Naive B cell (primary cell): Measurements from ENCODE around the gene GBE1. TPM values are rescaled to one million over a fixed set of nuclear protein-coding genes. Genes with fewer than 3 reads are reported as not detected.

Experiments
- ATAC-seq, 2 donors: fragments of 150-1000 bp; cut with Tn5 transposase; 2 replicates each; pipeline ENCODE4 v1.10.0; 2021; ENCODE audit warnings: low read depth in 2 of 2, mild to moderate bottlenecking in 2 of 2, moderate library complexity in 2 of 2
- DNase-seq: peaks from one replicate; pipeline ENCODE4 v3.0.0; 2022
- H3K27ac Mint-ChIP-seq, 6 donors: one replicate each; pipeline ENCODE4 v1.8.0; 2020 to 2022; ENCODE audit warnings: mild to moderate bottlenecking in 6 of 6, mixed read lengths in 6 of 6, moderate library complexity in 5 of 6, inconsistent platforms in 2 of 6
- H3K27me3 Mint-ChIP-seq, 3 donors: one replicate each; pipeline ENCODE4 v1.8.0; 2021 to 2022; ENCODE audit warnings: mixed read lengths in 3 of 3, mild to moderate bottlenecking in 1 of 3
- H3K36me3 Mint-ChIP-seq, 2 donors: one replicate each; pipeline ENCODE4 v1.8.0; 2020 to 2022; ENCODE audit warnings: mixed read lengths in 2 of 2, inconsistent platforms in 1 of 2, mild to moderate bottlenecking in 1 of 2
- H3K4me1 Mint-ChIP-seq, 3 donors: one replicate each; pipeline ENCODE4 v1.8.0; 2020 to 2022; ENCODE audit warnings: mixed read lengths in 3 of 3, inconsistent platforms in 1 of 3, mild to moderate bottlenecking in 1 of 3, moderate library complexity in 1 of 3
- H3K4me3 Mint-ChIP-seq, 8 donors: one replicate each; pipeline ENCODE4 v1.8.0; 2020 to 2022; ENCODE audit warnings: mild to moderate bottlenecking in 8 of 8, mixed read lengths in 8 of 8, moderate library complexity in 8 of 8, inconsistent platforms in 2 of 8
- H3K9me3 Mint-ChIP-seq, 7 donors: one replicate each; pipeline ENCODE4 v1.8.0; 2020 to 2022; ENCODE audit warnings: mixed read lengths in 7 of 7, mild to moderate bottlenecking in 5 of 7, inconsistent platforms in 2 of 7, moderate library complexity in 1 of 7
- polyA plus RNA-seq, 6 donors: library from polyadenylated mRNA; unstranded; fragments of 300-500 nt; fragmentation: Illumina TruSeq; gene quantifications; one replicate each; pipeline ENCODE4 v1.2.3, GENCODE V29; 2021; ENCODE audit warnings: low read depth in 6 of 6

GBE1 gene
- polyA plus RNA-seq, 6 donors from 2014 or later, result 13.2 to 20.9 (median 18.1) TPM

DNA sequence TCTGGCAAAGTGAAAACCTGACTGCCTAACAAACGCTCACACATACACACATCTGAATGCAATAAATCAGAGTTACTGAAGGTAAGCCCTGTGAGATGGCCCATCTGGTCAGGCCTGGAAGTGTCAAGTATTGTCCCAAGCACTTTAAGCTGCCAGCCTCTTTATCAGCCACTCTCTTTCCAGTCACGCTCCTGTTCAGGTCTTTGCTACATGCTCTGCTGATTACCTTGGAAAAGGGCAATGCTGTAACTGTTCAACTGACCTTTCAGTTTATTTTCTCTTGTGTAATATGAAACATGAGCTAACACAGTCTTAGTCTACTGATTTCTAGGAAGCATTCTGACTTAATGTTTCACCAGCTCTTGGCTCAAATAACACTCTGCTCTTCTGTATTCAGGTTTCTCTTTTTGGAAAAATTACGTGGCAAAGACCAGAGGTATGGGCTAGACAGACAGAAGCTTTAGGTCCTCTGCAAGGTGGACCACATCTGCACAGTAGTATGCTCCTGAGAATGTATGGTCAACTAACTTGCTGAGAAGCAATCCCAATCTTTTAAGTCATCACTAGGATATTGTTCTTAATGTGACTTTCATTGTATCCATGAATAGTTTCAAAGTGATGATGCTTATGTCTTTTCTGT is 44.5 kb downstream of the GBE1 start:
- DNase-seq, result no peak
- H3K27ac Mint-ChIP-seq, result peak overlapping the region in 1 of 6 donors; percentile 60
- no peaks in the 10 kb centered on the region for H3K4me1 Mint-ChIP-seq
- no peaks in the 10 kb centered on the region for H3K9me3 Mint-ChIP-seq
- no peaks in the 10 kb centered on the region for H3K36me3 Mint-ChIP-seq
- no peak for ATAC-seq
- H3K4me3 Mint-ChIP-seq, result no peak overlapping the region
- no peaks in the 10 kb centered on the region for H3K27me3 Mint-ChIP-seq

- peaks cover 0 to 5% (median 3%) of the 10 kb centered on the region in 3 donors for H3K4me1 Mint-ChIP-seq
- H3K36me3 Mint-ChIP-seq, result no peaks in the 10 kb centered on the region
- DNase-seq (no peak), ATAC-seq (no peak)
- H3K4me3 Mint-ChIP-seq, result no peak overlapping the region
- H3K9me3 Mint-ChIP-seq, result no peaks in the 10 kb centered on the region
- no peak overlapping the region for H3K27ac Mint-ChIP-seq
- no peaks in the 10 kb centered on the region for H3K27me3 Mint-ChIP-seq
These were observed 48.4 kb downstream of the GBE1 start for GRCh38 chr3:81713031-81713430.

- Mint-ChIP-seq H3K27ac (peak overlapping the region in 1 of 6 donors; percentile 47), H3K27me3 (no peaks in the 10 kb centered on the region), H3K4me1 (peaks cover 9 to 15% (median 12%) of the 10 kb centered on the region in 3 donors), H3K9me3 (no peaks in the 10 kb centered on the region), H3K4me3 (no peak overlapping the region), H3K36me3 (peaks cover 0 to 2% of the 10 kb centered on the region in 2 donors)
- DNase-seq, result no peak
- no peak for ATAC-seq
These were observed 51.8 kb downstream of the GBE1 start for GRCh38 chr3:81709606-81710005.

GRCh38 chr3:81707996-81708395 is 53.4 kb downstream of the GBE1 start:
- Mint-ChIP-seq H3K27me3 (no peaks in the 10 kb centered on the region), H3K4me3 (no peak overlapping the region), H3K4me1 (peaks cover 9 to 15% (median 12%) of the 10 kb centered on the region in 3 donors), H3K27ac (no peak overlapping the region), H3K9me3 (no peaks in the 10 kb centered on the region), H3K36me3 (peaks cover 0 to 9% of the 10 kb centered on the region in 2 donors)
- no peak for DNase-seq
- ATAC-seq, result no peak

DNA sequence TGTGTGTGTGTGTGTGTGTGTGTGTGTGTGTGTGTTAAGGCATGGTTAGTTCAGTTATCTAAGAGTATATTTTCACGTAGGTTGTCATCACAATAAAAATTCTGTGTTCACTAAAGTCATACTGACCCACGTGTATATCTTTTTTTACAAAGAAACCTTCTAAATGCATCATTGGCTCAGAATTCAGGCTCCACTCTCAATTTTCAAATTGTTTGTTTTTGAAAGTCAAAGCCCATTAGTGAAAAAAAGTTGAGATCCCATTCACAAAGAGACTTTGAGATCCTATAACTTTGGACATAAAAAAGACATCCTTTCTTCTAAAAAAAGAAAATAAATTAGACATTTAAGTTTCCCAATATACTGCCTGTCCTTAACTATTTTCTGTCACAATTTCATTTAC is 59.3 kb downstream of the GBE1 start:
- H3K9me3 Mint-ChIP-seq, result no peaks in the 10 kb centered on the region
- ATAC-seq (no peak), DNase-seq (no peak)
- H3K27ac Mint-ChIP-seq, result no peak overlapping the region
- H3K4me3 Mint-ChIP-seq, result no peak overlapping the region
- H3K27me3 Mint-ChIP-seq, result no peaks in the 10 kb centered on the region
- peaks cover 9 to 10% (median 9%) of the 10 kb centered on the region in 3 donors for H3K4me1 Mint-ChIP-seq
- peaks cover 10 to 17% of the 10 kb centered on the region in 2 donors for H3K36me3 Mint-ChIP-seq

DNA sequence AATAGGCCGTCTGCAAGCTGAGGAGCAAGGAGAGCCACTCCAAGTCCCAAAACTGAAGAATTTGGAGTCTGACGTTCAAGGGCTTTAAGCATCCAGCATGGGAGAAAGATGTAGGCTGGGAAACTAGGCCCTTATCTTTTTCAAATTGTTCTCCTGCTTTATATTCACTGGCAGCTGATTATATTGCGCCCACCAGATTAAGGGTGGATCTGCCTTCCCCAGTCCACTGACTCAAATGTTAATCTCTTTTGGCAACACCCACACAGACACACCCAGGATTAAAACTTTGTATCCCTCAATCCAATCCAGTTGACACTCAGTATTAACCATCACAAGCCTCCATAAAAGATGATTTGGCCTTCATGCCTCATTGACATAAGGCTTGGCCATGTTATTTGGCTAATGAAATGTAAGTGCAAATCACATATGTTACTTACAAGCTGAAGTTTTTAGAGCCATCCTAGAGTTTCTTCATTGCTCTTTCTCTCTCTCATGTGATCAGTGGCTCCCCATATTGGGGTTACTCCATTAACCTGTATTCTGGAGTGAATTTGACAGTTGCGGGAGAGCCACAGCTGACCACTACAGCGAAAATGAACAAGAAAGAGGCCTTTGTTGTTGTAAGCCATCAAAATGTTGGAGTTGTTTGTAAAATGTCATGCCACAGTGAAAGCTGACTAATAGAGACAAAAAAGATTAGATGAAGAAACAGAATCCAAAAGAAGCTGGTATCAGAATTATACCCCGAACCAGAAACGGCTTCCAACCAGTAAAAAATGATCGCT is 61.7 kb downstream of the GBE1 start:
- ATAC-seq, result no peak
- Mint-ChIP-seq H3K36me3 (peaks cover 10 to 16% of the 10 kb centered on the region in 2 donors), H3K4me3 (no peak overlapping the region), H3K9me3 (no peaks in the 10 kb centered on the region), H3K27ac (no peak overlapping the region), H3K4me1 (no peaks in the 10 kb centered on the region), H3K27me3 (no peaks in the 10 kb centered on the region)
- DNase-seq, result no peak

DNA sequence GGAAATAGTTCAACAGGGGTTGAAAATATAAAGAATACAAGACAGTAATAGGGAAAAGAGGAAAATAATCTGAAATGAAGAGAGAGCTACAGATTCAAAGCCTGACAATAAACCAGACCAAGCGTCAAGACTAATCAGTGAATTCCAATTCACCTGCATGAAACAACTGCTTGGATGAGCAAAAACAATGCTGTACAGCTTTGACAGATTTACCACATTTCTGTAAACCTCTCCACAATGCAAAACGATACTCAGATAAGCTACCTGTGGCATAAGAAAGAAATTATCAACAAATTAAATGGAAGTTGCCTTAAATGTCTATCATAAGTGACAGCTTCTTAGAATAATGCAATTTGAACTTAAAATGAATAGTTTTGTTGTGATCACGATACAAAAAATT is 65.4 kb downstream of the GBE1 start:
- no peak overlapping the region for H3K27ac Mint-ChIP-seq

GRCh38 chr3:81695302-81695701 is 66.1 kb downstream of the GBE1 start:
- no peaks in the 10 kb centered on the region for H3K9me3 Mint-ChIP-seq
- H3K36me3 Mint-ChIP-seq, result peaks cover 10 to 16% of the 10 kb centered on the region in 2 donors
- H3K27me3 Mint-ChIP-seq, result no peaks in the 10 kb centered on the region
- H3K4me3 Mint-ChIP-seq, result no peak overlapping the region
- DNase-seq (no peak), ATAC-seq (no peak)
- no peak overlapping the region for H3K27ac Mint-ChIP-seq
- peaks cover 0 to 8% (median 4%) of the 10 kb centered on the region in 3 donors for H3K4me1 Mint-ChIP-seq

More for the DNA sequence above, 65.4 kb downstream of the GBE1 start:
- Mint-ChIP-seq H3K4me3 (no peak overlapping the region), H3K9me3 (no peaks in the 10 kb centered on the region), H3K4me1 (peaks cover 0 to 8% (median 0%) of the 10 kb centered on the region in 3 donors), H3K36me3 (peaks cover 10 to 12% of the 10 kb centered on the region in 2 donors), H3K27me3 (no peaks in the 10 kb centered on the region)
- DNase-seq (no peak), ATAC-seq (no peak)

DNA sequence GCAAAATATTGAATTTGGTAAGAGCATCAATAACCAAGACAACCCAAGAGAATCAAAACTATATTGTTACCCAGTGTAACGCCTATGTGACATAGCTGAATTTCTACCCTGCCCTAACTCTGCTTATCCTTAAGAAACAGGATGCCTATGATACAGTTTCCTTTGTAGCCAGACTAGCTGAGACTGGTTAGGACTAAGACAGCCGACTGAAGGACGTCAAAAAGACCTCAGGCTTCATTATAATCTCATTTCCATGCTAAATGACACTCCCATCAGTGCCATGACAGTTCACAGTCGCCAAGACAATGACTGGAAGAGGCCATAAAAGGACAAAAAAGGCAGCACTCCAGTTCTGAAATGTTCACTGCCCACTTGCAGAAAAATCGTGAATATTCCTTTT is 66.8 kb downstream of the GBE1 start:
- no peak for ATAC-seq
- peaks cover 0 to 8% (median 4%) of the 10 kb centered on the region in 3 donors for H3K4me1 Mint-ChIP-seq
- H3K36me3 Mint-ChIP-seq, result peaks cover 7 to 15% of the 10 kb centered on the region in 2 donors
- no peaks in the 10 kb centered on the region for H3K27me3 Mint-ChIP-seq
- DNase-seq, result no peak
- peak overlapping the region in 1 of 6 donors; percentile 28 for H3K27ac Mint-ChIP-seq
- H3K9me3 Mint-ChIP-seq, result no peaks in the 10 kb centered on the region
- H3K4me3 Mint-ChIP-seq, result no peak overlapping the region

DNA sequence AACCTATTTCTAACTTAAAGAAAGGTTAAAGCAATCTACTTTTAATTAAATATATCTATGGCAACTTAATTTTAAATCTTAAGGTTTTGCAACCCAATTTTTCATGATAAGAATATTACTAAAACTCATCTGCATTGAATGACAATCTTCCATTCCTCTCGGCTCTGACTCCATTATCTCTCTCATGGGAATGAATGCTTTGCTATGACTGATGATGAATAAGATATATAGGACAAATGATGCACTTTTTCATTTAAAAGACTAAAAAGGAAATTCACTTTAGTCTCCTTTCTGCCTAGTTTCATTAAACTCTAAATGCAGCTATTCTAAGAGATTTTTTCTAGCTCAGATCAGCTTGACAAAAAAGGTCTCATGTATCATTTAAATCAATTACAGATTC is 68.7 kb downstream of the GBE1 start:
- Mint-ChIP-seq H3K9me3 (no peaks in the 10 kb centered on the region), H3K4me1 (peaks cover 0 to 8% (median 4%) of the 10 kb centered on the region in 3 donors), H3K27ac (no peak overlapping the region), H3K27me3 (no peaks in the 10 kb centered on the region), H3K4me3 (no peak overlapping the region), H3K36me3 (peaks cover 1 to 10% of the 10 kb centered on the region in 2 donors)
- ATAC-seq, result no peak
- no peak for DNase-seq

GRCh38 chr3:81689617-81690016 is 71.8 kb downstream of the GBE1 start:
- Mint-ChIP-seq H3K9me3 (no peaks in the 10 kb centered on the region), H3K4me1 (peaks cover 0 to 8% (median 4%) of the 10 kb centered on the region in 3 donors), H3K36me3 (peaks cover 27 to 28% of the 10 kb centered on the region in 2 donors), H3K27ac (no peak overlapping the region), H3K4me3 (no peak overlapping the region), H3K27me3 (no peaks in the 10 kb centered on the region)
- ATAC-seq, result no peak
- DNase-seq, result no peak

DNA sequence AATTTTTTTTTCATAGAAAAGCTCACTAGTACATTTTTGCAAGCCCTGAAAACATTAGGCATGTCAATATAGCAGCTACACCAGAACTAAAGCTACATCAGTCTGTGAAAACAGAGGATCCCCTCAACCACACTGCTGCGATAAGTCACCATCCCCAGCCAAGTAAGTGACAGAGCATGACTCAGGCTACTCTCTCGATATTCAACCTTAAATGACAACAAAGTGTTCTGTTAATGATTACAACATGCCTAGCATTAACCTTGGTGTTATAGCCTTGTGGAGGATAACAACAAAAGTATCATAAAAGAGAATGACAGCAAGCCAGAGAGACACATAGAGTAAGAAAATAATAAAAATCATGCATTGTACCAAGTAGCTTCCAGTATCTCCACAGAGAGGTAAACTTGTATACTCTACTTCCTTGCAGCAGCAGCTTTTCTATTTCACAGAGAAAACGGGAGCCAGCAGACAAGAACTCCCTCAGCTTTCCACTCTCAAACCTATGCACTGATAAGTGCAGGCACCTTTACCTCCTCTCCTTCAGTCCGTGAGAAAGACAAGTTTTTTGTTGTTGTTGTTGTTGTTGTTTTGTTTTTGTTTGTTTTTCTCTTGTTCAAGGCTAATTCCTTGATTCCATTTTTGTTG is 76.6 kb downstream of the GBE1 start:
- DNase-seq (no peak), ATAC-seq (no peak)
- Mint-ChIP-seq H3K4me3 (no peak overlapping the region), H3K27me3 (no peaks in the 10 kb centered on the region), H3K4me1 (no peaks in the 10 kb centered on the region), H3K27ac (no peak overlapping the region), H3K9me3 (no peaks in the 10 kb centered on the region), H3K36me3 (peaks cover 19 to 28% of the 10 kb centered on the region in 2 donors)

GRCh38 chr3:81676706-81677456 is 84.6 kb downstream of the GBE1 start:
- H3K27me3 Mint-ChIP-seq, result no peaks in the 10 kb centered on the region
- no peaks in the 10 kb centered on the region for H3K36me3 Mint-ChIP-seq
- no peaks in the 10 kb centered on the region for H3K9me3 Mint-ChIP-seq
- H3K4me1 Mint-ChIP-seq, result no peaks in the 10 kb centered on the region
- ATAC-seq (no peak), DNase-seq (no peak)
- H3K4me3 Mint-ChIP-seq, result no peak overlapping the region
- H3K27ac Mint-ChIP-seq, result no peak overlapping the region
